Endothelial cell of umbilical vein (primary cell): ENCODE data around the gene KCNIP1. TPM values are rescaled to one million over a fixed set of nuclear protein-coding genes. Genes with fewer than 3 reads are reported as not detected.

Experiments used
- BruUV-seq: library from RNA; stranded (reverse); fragments of 400-500 nt; replicated peaks from 2 replicates; lab custom pipeline; 2021; lab: Mats Ljungman, UMichigan
- CTCF ChIA-PET: fragments of 300-600, 350-600 bp; sonication (Branson Sonifier 250); formaldehyde crosslinking; loops from one replicate; lab custom pipeline; 2021; ENCODE audit warnings: antibody characterized with exemption, inconsistent platforms; lab: Charles Lee
- POLR2A ChIA-PET: fragments of 300-600, 350-600 bp; sonication (Branson Sonifier 250); formaldehyde crosslinking; loops from one replicate; lab custom pipeline; 2021; ENCODE audit warnings: antibody characterized with exemption, inconsistent platforms; lab: Charles Lee
- DNase-seq: peaks from one replicate; pipeline ENCODE4 v3.0.0-alpha.2; 2011; ENCODE audit warnings: low read depth, low spot score
- FAIRE-seq: peaks from 2 replicates; lab custom pipeline; 2011; peaks lifted over from hg19 to GRCh38; lab: Jason Lieb, UNC
- H2AFZ ChIP-seq: 2 replicates; pipeline ENCODE4 v1.6.0; 2012; ENCODE audit warnings: low read depth, low read length, control low read depth, inconsistent platforms
- H3K27ac ChIP-seq: 2 replicates; pipeline ENCODE4 v1.5.1; 2011; ENCODE audit warnings: low read depth, mild to moderate bottlenecking, control low read depth, low read length, moderate library complexity; ENCODE audit not compliant: insufficient read depth
- H3K27me3 ChIP-seq, 2 experiments: 2 replicates each; pipeline versions ENCODE4 v1.6.0 to v1.6.1; 2011; ENCODE audit warnings: low read length in 2 of 2, mixed read lengths in 1 of 2; ENCODE audit not compliant: control insufficient read depth in 2 of 2, insufficient read depth in 2 of 2
- H3K36me3 ChIP-seq, 2 experiments: 2 replicates in 1 of 2; 3 replicates in 1 of 2; pipeline ENCODE4 v1.5.1; 2011; ENCODE audit warnings: low read length in 2 of 2, mild to moderate bottlenecking in 1 of 2, moderate library complexity in 1 of 2; ENCODE audit not compliant: control insufficient read depth in 2 of 2, insufficient read depth in 2 of 2; ENCODE audit errors: extremely low read depth in 1 of 2
- H3K4me1 ChIP-seq: 3 replicates; pipeline ENCODE4 v1.5.1; 2011; ENCODE audit warnings: mild to moderate bottlenecking, low read length; ENCODE audit not compliant: control insufficient read depth, insufficient read depth; ENCODE audit errors: extremely low read depth
- H3K4me2 ChIP-seq: 2 replicates; pipeline ENCODE4 v1.6.1; 2011; ENCODE audit warnings: low read length, control low read depth, mixed read lengths; ENCODE audit not compliant: insufficient read depth
- H3K4me3 ChIP-seq, 3 experiments: fragments of 200-600 bp in 1 of 3; sonication (generic), shearing (Covaris generic) in 1 of 3; replicated peaks in 1 of 3; 2 replicates each; pipeline ENCODE4 v1.5.1; 2011 to 2016; ENCODE audit warnings: control low read depth in 3 of 3, low read length in 3 of 3, mild to moderate bottlenecking in 2 of 3, inconsistent platforms in 1 of 3, low read depth in 1 of 3, moderate library complexity in 1 of 3; ENCODE audit not compliant: insufficient read depth in 1 of 3
- H3K79me2 ChIP-seq: 2 replicates; pipeline ENCODE4 v1.6.0; 2012; ENCODE audit warnings: low read length, inconsistent platforms; ENCODE audit not compliant: control insufficient read depth, insufficient read depth
- H3K9ac ChIP-seq: replicated peaks from 2 replicates; pipeline ENCODE3; 2011; ENCODE audit warnings: low read length, control low read depth; ENCODE audit not compliant: insufficient read depth; ENCODE audit errors: extremely low read depth
- H3K9me1 ChIP-seq: replicated peaks from 3 replicates; pipeline ENCODE4 v1.6.0; 2011; ENCODE audit warnings: mild to moderate bottlenecking, low read length; ENCODE audit not compliant: control insufficient read depth, insufficient read depth; ENCODE audit errors: extremely low read depth
- H3K9me3 ChIP-seq: replicated peaks from 2 replicates; pipeline ENCODE4 v1.5.1; 2012; ENCODE audit warnings: low read length, inconsistent platforms; ENCODE audit not compliant: control insufficient read depth, insufficient read depth
- H4K20me1 ChIP-seq: replicated peaks from 2 replicates; pipeline ENCODE3; 2011; ENCODE audit warnings: mild to moderate bottlenecking, low read length; ENCODE audit not compliant: control insufficient read depth, insufficient read depth; ENCODE audit errors: extremely low read depth
- CTCF ChIP-seq, 2 donors: IDR thresholded peaks; 1 replicate in 1 of 2; 2 replicates in 1 of 2; pipeline ENCODE4 v1.5.1; 2011; ENCODE audit warnings: low read length in 2 of 2, mild to moderate bottlenecking in 2 of 2, moderate library complexity in 2 of 2, control low read depth in 1 of 2, inconsistent platforms in 1 of 2, low read depth in 1 of 2; ENCODE audit not compliant: insufficient read depth in 1 of 2; ENCODE audit errors: extremely low read depth in 1 of 2
- EZH2 ChIP-seq: IDR thresholded peaks from 2 replicates; pipeline ENCODE4 v1.6.1; 2012; ENCODE audit warnings: borderline replicate concordance, low read depth, mild to moderate bottlenecking, moderate library complexity, low read length, inconsistent platforms; ENCODE audit not compliant: severe bottlenecking
- FOS ChIP-seq: IDR thresholded peaks from 2 replicates; pipeline ENCODE4 v1.6.1; 2011; ENCODE audit warnings: mild to moderate bottlenecking, low read length, moderate library complexity, borderline replicate concordance; ENCODE audit not compliant: insufficient read depth
- GATA2 ChIP-seq: IDR thresholded peaks from 2 replicates; pipeline ENCODE4 v1.7.0; 2011; ENCODE audit warnings: low read depth, mild to moderate bottlenecking, moderate library complexity, mixed read lengths, low read length; ENCODE audit not compliant: insufficient read length, insufficient read depth
- JUN ChIP-seq: IDR thresholded peaks from 2 replicates; pipeline ENCODE4 v1.6.1; 2011; ENCODE audit warnings: borderline replicate concordance, low read depth; ENCODE audit not compliant: insufficient read length, insufficient read depth
- MAX ChIP-seq: IDR thresholded peaks from 2 replicates; pipeline ENCODE4 v1.6.1; 2011; ENCODE audit not compliant: insufficient read depth, insufficient read length
- MYC ChIP-seq: IDR thresholded peaks from one replicate; pipeline ENCODE4 v1.6.1; 2011; ENCODE audit warnings: mild to moderate bottlenecking, low read depth, low read length
- POLR2A ChIP-seq: IDR thresholded peaks from 2 replicates; pipeline ENCODE4 v1.6.1; 2012; ENCODE audit warnings: low read depth, mild to moderate bottlenecking, control low read depth, low read length
- POLR2AphosphoS5 ChIP-seq: IDR thresholded peaks from 2 replicates; pipeline ENCODE4 v1.6.1; 2012; ENCODE audit warnings: low read depth, mild to moderate bottlenecking, control low read depth, low read length, moderate library complexity; ENCODE audit not compliant: insufficient read depth
- dilution Hi-C: fragments of 300-500 bp; cut with MboI; formaldehyde crosslinking; loops from one replicate; pipeline ENCODE4 v1.15.0; 2019; ENCODE audit warnings: low sequenced_read_pairs; ENCODE audit not compliant: extremely low pct_ligation_motif_present
- intact Hi-C: fragments of 100-400 bp; cut with micrococcal nuclease; formaldehyde crosslinking; loops from one replicate; pipeline ENCODE4 v1.10.0; 2022
- polyA plus RNA-seq, 4 experiments: library from polyadenylated mRNA; depleted of rRNA in 3 of 4; stranded (reverse) in 3 of 4; unstranded in 1 of 4; fragments of >200 nt; gene quantifications; 2 replicates each; pipeline versions ENCODE4 v1.2.1 to v1.2.3, GENCODE V29; 2011 to 2012; ENCODE audit warnings: missing spikeins in 1 of 4
- total RNA-seq: library from RNA; stranded (reverse); gene quantifications from 2 replicates; pipeline ENCODE4 v1.2.3, GENCODE V29; 2021

Gene KCNIP1
- total and polyA plus RNA-seq, 2 donors (not counting 3 experiments of a cell fraction or from before 2014, with no cell fraction given), result 0.15 TPM; not detected in 1

GRCh38 chr5:170520372-170520771, 16.6 kb downstream of the KCNIP1 start:
- no peaks in the 10 kb centered on the region for H3K9me1 ChIP-seq
- no peak overlapping the region for H3K27ac ChIP-seq
- DNase-seq (no peak), FAIRE-seq (no peak)
- intact Hi-C loops (no loop called here), dilution Hi-C loops (no loop called here)
- no peaks in the 10 kb centered on the region for H3K36me3 ChIP-seq
- H3K27me3 ChIP-seq, result peaks cover 0 to 3% of the 10 kb centered on the region in 2 experiments
- no peak overlapping the region for H3K9ac ChIP-seq
- TF ChIP-seq JUN, result no peak
- TF ChIP-seq MYC, result no peak
- TF ChIP-seq GATA2, result no peak
- TF ChIP-seq FOS, result no peak
- no peak for TF ChIP-seq POLR2AphosphoS5
- no peak for TF ChIP-seq CTCF (IDR thresholded peaks at IDR 0.05; ENCODE audit: extremely low read depth in 1 of 2, insufficient read depth in 1 of 2, low read depth in 1 of 2, low read length in 2 of 2)
- no peak for TF ChIP-seq EZH2
- TF ChIP-seq MAX, result no peak
- TF ChIP-seq POLR2A, result no peak
- no TSS peak for BruUV-seq
- no peak overlapping the region for H2AFZ ChIP-seq
- no peaks in the 10 kb centered on the region for H4K20me1 ChIP-seq
- no peaks in the 10 kb centered on the region for H3K4me1 ChIP-seq
- H3K9me3 ChIP-seq, result no peaks in the 10 kb centered on the region
- CTCF ChIA-PET, result no interaction called here
- H3K4me2 ChIP-seq, result no peak overlapping the region
- POLR2A ChIA-PET, result no interaction called here
- H3K4me3 ChIP-seq, result no peak overlapping the region
- H3K79me2 ChIP-seq, result no peaks in the 10 kb centered on the region
